ENCODE data around the gene PLA2G2E.
"Not testable (repeated sequence)": the region's sequence is repeated elsewhere in the genome, so short reads cannot be mapped to it uniquely, and the experiment has no call there.

PLA2G2E gene

DNA sequence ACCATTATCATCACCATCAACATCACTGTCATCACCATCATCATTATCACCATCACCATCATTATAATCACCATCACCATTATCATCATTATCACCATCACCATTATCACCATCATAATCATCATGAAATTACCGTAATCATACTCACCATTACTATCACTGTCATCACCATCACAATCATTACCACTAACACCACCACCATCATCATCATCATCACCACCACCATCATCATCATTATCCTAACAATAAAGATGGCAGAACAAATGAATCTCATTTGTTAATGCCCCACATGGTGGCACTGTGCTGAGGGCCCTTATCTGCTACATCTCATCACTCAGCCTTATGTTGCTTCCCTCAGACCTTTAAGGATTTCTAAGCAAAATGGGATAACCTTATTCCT is 9.4 kb upstream of the PLA2G2E start:
- DNase-seq (ENCODE audit: low read depth, low spot score) = no peak

GRCh38 chr1:19927130-19927421 is 3.7 kb upstream of the PLA2G2E start:
- DNase-seq (ENCODE audit: low read depth, low spot score) = not testable (repeated sequence)

GRCh38 chr1:19926296-19927129 is 3.1 kb upstream of the PLA2G2E start:
- DNase-seq (ENCODE audit: low read depth, low spot score) = no peak

DNA sequence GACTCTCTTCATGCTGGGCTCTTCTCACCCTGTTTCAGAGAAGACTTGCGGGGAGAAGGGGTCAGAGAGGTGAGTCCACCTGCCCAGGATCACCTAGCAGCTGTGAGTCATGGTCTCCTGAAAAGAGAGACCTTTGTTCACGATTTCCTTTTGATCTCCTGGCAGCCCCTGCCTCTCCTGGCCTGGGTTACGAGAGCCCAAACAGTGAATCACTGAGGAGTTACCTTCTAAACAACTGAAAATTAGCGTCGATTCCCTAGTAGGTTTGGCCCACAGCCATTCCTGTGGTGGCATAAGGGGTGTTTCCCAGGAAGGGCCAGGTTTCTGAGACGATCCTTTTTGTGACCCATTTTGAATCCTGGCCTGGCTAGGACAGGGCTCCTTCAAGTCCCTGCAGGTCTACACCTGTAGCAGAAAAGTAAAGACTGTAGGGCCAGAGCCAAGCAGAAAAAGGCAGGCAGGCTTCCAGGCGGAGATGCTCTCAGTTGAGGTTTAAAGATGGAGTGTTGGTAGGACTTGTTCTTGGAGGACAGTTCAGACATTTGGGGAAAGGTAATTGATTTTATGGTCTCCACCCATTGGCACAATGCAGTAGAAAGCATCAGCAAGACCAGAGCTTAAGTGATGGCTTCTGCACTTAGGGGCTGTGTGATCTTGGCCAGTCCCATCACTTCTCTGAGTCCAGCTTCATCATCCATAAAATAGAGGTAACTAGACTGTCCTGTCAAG is 2.1 kb upstream of the PLA2G2E start:
- DNase-seq (ENCODE audit: low read depth, low spot score) = no peak

DNA sequence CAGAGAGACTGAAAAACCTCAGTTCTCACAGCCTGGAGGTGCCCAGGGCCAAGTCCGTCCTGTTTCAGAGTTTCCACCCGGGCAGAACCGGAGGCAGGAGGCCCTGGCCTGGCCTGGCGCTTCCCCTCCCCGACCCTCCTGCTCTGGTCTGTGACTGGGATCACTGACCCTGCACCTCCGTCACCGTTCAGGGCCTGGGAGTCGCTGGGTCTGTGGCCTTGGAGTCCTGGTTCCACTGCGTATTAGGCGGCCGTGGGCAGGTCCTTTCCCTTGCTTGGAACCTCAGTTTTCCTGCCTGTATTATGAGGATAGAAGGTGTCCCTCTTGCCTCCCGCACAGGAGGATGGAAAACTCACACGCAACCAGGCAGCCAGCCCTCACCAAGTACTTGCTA is 533 bp upstream of the PLA2G2E start:
- DNase-seq (ENCODE audit: low read depth, low spot score) = no peak

- DNase-seq (ENCODE audit: low read depth, low spot score) = no peak
Observed at GRCh38 chr1:19922015-19922688, 1.3 kb downstream of the PLA2G2E start.

GRCh38 chr1:19921310-19921709 is 2.1 kb downstream of the PLA2G2E start:
- no peak for DNase-seq (ENCODE audit: low read depth, low spot score)

GRCh38 chr1:19920132-19920710 is 3.2 kb downstream of the PLA2G2E start:
- no peak for DNase-seq (ENCODE audit: low read depth, low spot score)

DNA sequence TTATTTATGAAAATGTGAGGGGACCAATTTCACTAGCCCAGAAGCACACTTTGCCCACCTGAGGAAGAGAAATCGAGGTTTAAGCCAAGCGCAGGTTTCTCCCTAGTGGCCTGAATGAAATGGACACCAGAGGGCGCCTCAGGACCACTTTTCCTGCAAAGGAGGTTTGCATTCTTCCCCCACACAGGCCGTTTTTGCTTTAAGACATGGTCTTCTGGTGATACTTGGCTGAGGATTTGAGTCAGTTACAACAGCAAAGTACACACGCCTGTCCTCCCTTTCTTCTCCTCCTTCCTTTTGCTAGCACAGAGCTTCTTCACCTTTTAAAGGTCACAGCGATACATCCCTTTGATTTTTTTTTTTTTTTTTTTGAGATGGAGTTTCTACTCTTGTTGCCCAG is 5.4 kb downstream of the PLA2G2E start:
- peak; percentile 65 for DNase-seq (ENCODE audit: low read depth, low spot score)

DNA sequence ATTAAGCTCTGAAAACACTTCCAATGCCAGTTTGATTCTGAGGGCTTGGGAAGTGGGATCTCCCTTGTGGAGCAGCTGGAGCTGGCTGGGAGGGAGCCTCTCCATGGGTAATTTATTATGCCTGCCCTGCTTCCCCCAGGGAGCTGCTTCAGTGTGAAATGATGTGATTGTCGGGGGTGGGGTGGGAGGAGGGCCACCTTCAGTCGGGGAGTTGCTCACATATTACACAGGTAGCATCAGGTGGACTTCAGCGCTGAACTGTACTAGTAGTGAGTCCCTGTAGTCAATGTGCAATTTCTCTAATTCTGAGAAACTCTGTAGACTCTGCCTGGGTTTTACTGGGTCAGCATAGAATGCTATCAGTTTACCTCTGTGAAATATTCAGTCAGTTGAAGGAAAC is 12.8 kb downstream of the PLA2G2E start:
- DNase-seq (ENCODE audit: low read depth, low spot score) = no peak

GRCh38 chr1:19909971-19910370 is 13.4 kb downstream of the PLA2G2E start:
- no peak for DNase-seq (ENCODE audit: low read depth, low spot score)

DNA sequence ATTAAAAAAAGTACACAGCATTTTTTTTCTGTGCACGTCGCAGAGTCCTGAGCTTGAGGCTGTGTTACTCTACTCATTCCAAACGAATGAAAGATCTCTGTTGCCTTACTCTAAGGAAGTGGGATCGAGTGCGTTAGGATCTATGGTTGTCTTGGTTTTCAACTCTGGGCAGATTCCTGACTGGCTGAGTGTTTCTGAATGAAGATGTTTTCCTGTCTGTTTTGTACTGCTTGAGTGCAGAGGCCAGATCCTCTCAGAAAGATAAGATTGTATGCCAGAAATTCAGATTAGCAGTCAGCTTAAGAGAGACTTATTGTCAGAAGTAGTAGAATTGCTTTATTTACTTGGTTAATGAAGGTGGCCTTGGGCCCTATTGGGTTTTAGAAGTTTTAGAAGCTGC is 14.0 kb downstream of the PLA2G2E start:
- no peak for DNase-seq (ENCODE audit: low read depth, low spot score)

DNA sequence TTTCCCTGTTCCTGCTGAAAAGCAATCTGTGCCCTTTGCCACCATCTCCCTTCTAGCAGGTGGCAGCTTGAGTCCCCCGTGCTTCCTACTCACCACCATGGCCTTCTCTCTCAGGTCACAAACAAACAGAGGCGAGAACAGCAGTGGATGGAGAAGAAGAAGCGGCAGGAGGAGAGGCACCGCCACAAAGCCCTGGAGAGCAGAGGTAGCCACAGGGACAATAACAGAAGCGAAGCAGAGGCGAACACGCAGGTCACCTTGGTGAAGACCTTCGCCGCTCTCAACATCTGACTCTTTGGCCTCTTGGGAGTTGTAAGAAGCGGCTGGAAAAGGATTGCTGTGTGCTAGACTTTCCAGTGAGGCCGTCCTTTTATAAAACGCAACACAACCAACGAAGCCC is 16.0 kb downstream of the PLA2G2E start:
- DNase-seq (ENCODE audit: low read depth, low spot score) = no peak

- DNase-seq (ENCODE audit: low read depth, low spot score) = no peak
Observed at GRCh38 chr1:19903621-19904020, 19.8 kb downstream of the PLA2G2E start.

GRCh38 chr1:19901653-19902052 is 21.8 kb downstream of the PLA2G2E start:
- DNase-seq (ENCODE audit: low read depth, low spot score) = no peak

GRCh38 chr1:19894218-19894617 is 29.2 kb downstream of the PLA2G2E start:
- DNase-seq (ENCODE audit: low read depth, low spot score) = no peak

GRCh38 chr1:19893687-19894086 is 29.7 kb downstream of the PLA2G2E start:
- no peak for DNase-seq (ENCODE audit: low read depth, low spot score)

GRCh38 chr1:19892628-19893168 is 30.7 kb downstream of the PLA2G2E start:
- DNase-seq (ENCODE audit: low read depth, low spot score) = no peak

DNA sequence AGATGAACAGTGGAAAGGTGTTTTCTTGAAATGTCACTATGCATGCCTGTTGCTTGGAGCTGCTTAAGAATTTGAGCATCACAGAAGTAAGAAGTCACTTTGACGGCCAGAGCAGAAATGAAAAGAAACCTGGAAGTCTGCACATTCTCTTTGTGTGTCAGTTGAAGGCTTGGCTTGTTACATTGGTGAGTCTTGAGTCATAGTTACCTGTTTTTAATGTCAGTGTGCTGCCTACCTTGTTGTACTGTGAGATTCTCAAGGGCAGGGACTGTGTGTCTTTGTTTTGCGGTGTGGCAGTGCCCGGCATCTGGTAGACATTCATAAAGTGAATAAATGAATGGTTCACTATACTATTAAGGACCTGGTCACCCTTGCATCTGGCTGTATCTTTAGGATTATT is 31.3 kb downstream of the PLA2G2E start:
- DNase-seq (ENCODE audit: low read depth, low spot score) = no peak

- DNase-seq (ENCODE audit: low read depth, low spot score) = no peak
Observed at GRCh38 chr1:19889656-19890055, 33.8 kb downstream of the PLA2G2E start.

GRCh38 chr1:19888112-19888511 is 35.3 kb downstream of the PLA2G2E start:
- DNase-seq (ENCODE audit: low read depth, low spot score) = no peak

GRCh38 chr1:19885821-19886220 is 37.6 kb downstream of the PLA2G2E start:
- DNase-seq (ENCODE audit: low read depth, low spot score) = no peak

Measured in smooth muscle cell of the brain vasculature (primary cell).